Measurements from ENCODE around the gene ZNF780A.

Gene ZNF780A

GRCh38 chr19:40059624-40060023, 31.1 kb downstream of the ZNF780A start:
- TF ChIP-seq EZH2phosphoT487 (IDR thresholded peaks at IDR 0.05; ENCODE audit: low read length) (no peak), EZH2 (optimal IDR thresholded peaks at IDR 0.05; ENCODE audit: low read depth, low read length) (no peak), CTCF (IDR thresholded peaks at IDR 0.05; ENCODE audit: low read length) (no peak)
- Histone ChIP-seq H3K4me2 (ENCODE audit: low read depth, low read length) (no peak overlapping the region), H3K27ac (ENCODE audit: low read length) (no peak overlapping the region), H3K36me3 (replicated peaks; ENCODE audit: insufficient read depth, low read length) (no peaks in the 10 kb centered on the region), H3K27me3 (replicated peaks; ENCODE audit: insufficient read depth, low read length) (no peaks in the 10 kb centered on the region), H3K9me3 (replicated peaks; ENCODE audit: insufficient read depth, low read length) (no peaks in the 10 kb centered on the region), H4K20me1 (ENCODE audit: insufficient read depth, low read length) (no peaks in the 10 kb centered on the region), H3K4me1 (ENCODE audit: low read length) (0 out of 2 replicates have a peak, but pooled peaks cover 6% of the 10 kb centered on the region), H3F3A (ENCODE audit: insufficient read depth, low read length) (no peaks in the 10 kb centered on the region), H3K4me3 (ENCODE audit: low read length) (no peak overlapping the region), H3K9ac (ENCODE audit: low read length) (no peak overlapping the region), H3K79me2 (ENCODE audit: low read length) (peaks cover 16% of the 10 kb centered on the region), H2AFZ (ENCODE audit: low read length) (no peak overlapping the region), H3K9me2 (replicated peaks; ENCODE audit: insufficient read depth, low read length) (no peaks in the 10 kb centered on the region)
- no peak for DNase-seq

GRCh38 chr19:40057166-40057565, 33.6 kb downstream of the ZNF780A start:
- Histone ChIP-seq H3K27ac (ENCODE audit: low read length) (no peak overlapping the region), H3K27me3 (replicated peaks; ENCODE audit: insufficient read depth, low read length) (no peaks in the 10 kb centered on the region), H2AFZ (ENCODE audit: low read length) (no peak overlapping the region), H3K4me3 (ENCODE audit: low read length) (no peak overlapping the region), H3K9me2 (replicated peaks; ENCODE audit: insufficient read depth, low read length) (no peaks in the 10 kb centered on the region), H3K4me2 (ENCODE audit: low read depth, low read length) (peak overlapping the region; percentile 93), H3K9me3 (replicated peaks; ENCODE audit: insufficient read depth, low read length) (no peaks in the 10 kb centered on the region), H3F3A (ENCODE audit: insufficient read depth, low read length) (no peaks in the 10 kb centered on the region), H3K9ac (ENCODE audit: low read length) (no peak overlapping the region), H3K4me1 (ENCODE audit: low read length) (0 out of 2 replicates have a peak, but pooled peaks cover 6% of the 10 kb centered on the region), H4K20me1 (ENCODE audit: insufficient read depth, low read length) (no peaks in the 10 kb centered on the region), H3K36me3 (replicated peaks; ENCODE audit: insufficient read depth, low read length) (no peaks in the 10 kb centered on the region), H3K79me2 (ENCODE audit: low read length) (peaks cover 40% of the 10 kb centered on the region)
- no peak for DNase-seq
- TF ChIP-seq EZH2phosphoT487 (IDR thresholded peaks at IDR 0.05; ENCODE audit: low read length) (no peak), EZH2 (optimal IDR thresholded peaks at IDR 0.05; ENCODE audit: low read depth, low read length) (no peak)

GRCh38 chr19:40056505-40056904, 34.2 kb downstream of the ZNF780A start:
- Histone ChIP-seq H3K36me3 (replicated peaks; ENCODE audit: insufficient read depth, low read length) (no peaks in the 10 kb centered on the region), H3K27me3 (replicated peaks; ENCODE audit: insufficient read depth, low read length) (no peaks in the 10 kb centered on the region), H3K27ac (ENCODE audit: low read length) (peak overlapping the region; percentile 28; the same call in 1 of the 2 replicates), H3K4me3 (ENCODE audit: low read length) (peak overlapping the region; percentile 97), H3K9ac (ENCODE audit: low read length) (peak overlapping the region; percentile 72), H3K9me3 (replicated peaks; ENCODE audit: insufficient read depth, low read length) (no peaks in the 10 kb centered on the region), H3K4me1 (ENCODE audit: low read length) (0 out of 2 replicates have a peak, but pooled peaks cover 6% of the 10 kb centered on the region), H3K4me2 (ENCODE audit: low read depth, low read length) (peak overlapping the region; percentile 93), H2AFZ (ENCODE audit: low read length) (peak overlapping the region; percentile 96), H4K20me1 (ENCODE audit: insufficient read depth, low read length) (no peaks in the 10 kb centered on the region), H3F3A (ENCODE audit: insufficient read depth, low read length) (no peaks in the 10 kb centered on the region), H3K79me2 (ENCODE audit: low read length) (peaks cover 47% of the 10 kb centered on the region), H3K9me2 (replicated peaks; ENCODE audit: insufficient read depth, low read length) (no peaks in the 10 kb centered on the region)
- no peak for DNase-seq
- no peak for TF ChIP-seq EZH2 (optimal IDR thresholded peaks at IDR 0.05; ENCODE audit: low read depth, low read length)

DNA sequence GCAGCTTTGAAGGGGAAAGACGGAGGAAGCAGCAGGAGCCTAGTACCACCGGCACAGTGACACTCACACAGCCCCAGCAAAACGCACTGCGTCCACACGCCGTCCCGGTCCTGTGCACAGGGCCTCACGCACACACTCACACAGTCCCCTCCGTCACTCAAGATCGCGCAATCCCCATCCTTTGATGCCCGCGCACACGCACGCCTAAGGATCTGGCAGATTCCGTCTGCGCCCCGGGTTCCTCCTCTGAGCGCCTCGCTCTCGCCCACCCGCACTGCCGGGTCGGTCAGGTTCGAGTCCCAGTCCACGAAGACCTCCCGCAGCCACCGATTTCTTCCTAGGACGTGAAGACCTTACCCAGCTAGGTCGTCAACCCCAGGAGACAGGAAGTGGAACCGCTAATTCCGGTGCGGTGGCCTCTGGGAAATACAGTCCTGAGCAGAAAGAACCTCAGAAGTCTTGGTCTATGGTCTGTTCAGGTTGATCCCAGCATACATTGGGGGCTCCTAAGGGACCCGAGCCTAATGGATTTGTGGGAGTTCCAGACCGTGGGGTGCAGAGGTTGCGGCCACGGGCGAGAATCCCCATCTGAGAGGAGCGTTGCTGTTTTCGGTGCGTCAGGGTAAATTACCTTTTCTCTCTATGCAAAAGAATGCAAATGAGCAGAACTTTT, 34.8 kb downstream of the ZNF780A start, which contains the start of gene ZNF780B:
ZNF780B (minus strand) TSS at position 400 of the 673 bp plus-strand sequence. CDS start 5,899 bp downstream, outside the sequence.
- Histone ChIP-seq H3K4me2 (ENCODE audit: low read depth, low read length) (peak within 1 kb of the TSS; percentile 93), H3K4me3 (ENCODE audit: low read length) (peak within 1 kb of the TSS; percentile 97), H3K79me2 (ENCODE audit: low read length) (peaks cover 52% of the 10 kb centered on the region), H4K20me1 (ENCODE audit: insufficient read depth, low read length) (no peaks in the 10 kb centered on the region), H3K27ac (ENCODE audit: low read length) (peak within 1 kb of the TSS; percentile 28; the same call in 1 of the 2 replicates), H3K4me1 (ENCODE audit: low read length) (0 out of 2 replicates have a peak, but pooled peaks cover 6% of the 10 kb centered on the region), H3K36me3 (replicated peaks; ENCODE audit: insufficient read depth, low read length) (no peaks in the 10 kb centered on the region), H3K27me3 (replicated peaks; ENCODE audit: insufficient read depth, low read length) (no peaks in the 10 kb centered on the region), H3K9me2 (replicated peaks; ENCODE audit: insufficient read depth, low read length) (no peaks in the 10 kb centered on the region), H3F3A (ENCODE audit: insufficient read depth, low read length) (no peaks in the 10 kb centered on the region), H3K9me3 (replicated peaks; ENCODE audit: insufficient read depth, low read length) (no peaks in the 10 kb centered on the region), H3K9ac (ENCODE audit: low read length) (peak within 1 kb of the TSS; percentile 72), H2AFZ (ENCODE audit: low read length) (peak within 1 kb of the TSS; percentile 96)
- no peak for TF ChIP-seq EZH2phosphoT487 (IDR thresholded peaks at IDR 0.05; ENCODE audit: low read length)
- no peak for TF ChIP-seq CTCF (IDR thresholded peaks at IDR 0.05; ENCODE audit: low read length)
- no peak for TF ChIP-seq EZH2 (optimal IDR thresholded peaks at IDR 0.05; ENCODE audit: low read depth, low read length)
- peak; percentile 74 for DNase-seq
